GM19397 (cell line): ENCODE results near the gene CYTH4.

ENCODE experiments used
- ATAC-seq: cut with Tn5 transposase; IDR thresholded peaks from one replicate; pipeline ENCODE4 v1.9.1; 2021; ENCODE audit warnings: mild to moderate bottlenecking, moderate library complexity; ENCODE audit not compliant: unreplicated experiment

The CYTH4 gene

GRCh38 chr22:37288521-37288920 lies 6.2 kb downstream of the CYTH4 start:
- ATAC-seq: no peak

GRCh38 chr22:37289156-37289735 lies 6.9 kb downstream of the CYTH4 start:
- no peak for ATAC-seq

DNA sequence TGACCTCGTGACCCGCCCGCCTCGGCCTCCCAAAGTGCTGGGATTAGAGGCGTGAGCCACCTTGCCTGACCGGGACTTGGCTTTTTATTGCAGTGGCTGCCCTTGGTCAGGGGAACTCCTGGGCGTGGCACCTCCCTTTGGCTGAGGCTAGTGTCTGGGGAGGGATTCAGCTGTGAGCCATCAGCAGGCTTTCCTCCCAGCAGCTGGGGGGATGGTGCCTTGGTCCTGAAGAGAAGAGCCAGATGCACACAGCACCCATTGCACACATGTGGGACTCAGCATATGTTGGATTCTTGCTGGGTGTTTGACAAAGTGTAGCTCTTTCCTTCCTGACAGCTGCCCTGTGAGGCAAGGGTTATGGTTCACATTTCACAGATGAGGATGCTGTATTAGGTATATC lies 8.4 kb downstream of the CYTH4 start:
- ATAC-seq: no peak

- no peak for ATAC-seq
These were observed 9.4 kb downstream of the CYTH4 start for GRCh38 chr22:37291559-37292298.

GRCh38 chr22:37292641-37293040 lies 10.3 kb downstream of the CYTH4 start:
- ATAC-seq: no peak

GRCh38 chr22:37293172-37293571 lies 10.9 kb downstream of the CYTH4 start:
- ATAC-seq: no peak

DNA sequence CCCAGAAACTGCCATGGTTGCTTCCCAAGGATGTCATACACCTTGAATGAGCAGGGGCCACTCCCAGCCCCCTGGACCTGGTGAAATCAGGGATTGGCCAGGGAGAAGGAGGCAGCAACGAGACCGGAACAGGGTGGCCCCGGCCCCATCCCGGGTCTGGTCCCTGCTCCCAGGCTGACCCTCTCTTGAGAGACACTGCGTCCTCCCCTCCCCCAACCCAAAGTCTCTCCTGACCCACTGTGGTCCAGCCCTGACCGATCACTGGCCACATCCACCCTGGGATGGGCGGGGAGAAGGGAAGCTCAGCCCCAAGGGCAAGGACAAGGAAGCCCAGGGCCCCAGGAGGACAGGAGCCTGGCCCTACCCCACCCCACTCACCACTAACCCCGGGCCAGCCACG lies 12.4 kb downstream of the CYTH4 start:
- no peak for ATAC-seq

DNA sequence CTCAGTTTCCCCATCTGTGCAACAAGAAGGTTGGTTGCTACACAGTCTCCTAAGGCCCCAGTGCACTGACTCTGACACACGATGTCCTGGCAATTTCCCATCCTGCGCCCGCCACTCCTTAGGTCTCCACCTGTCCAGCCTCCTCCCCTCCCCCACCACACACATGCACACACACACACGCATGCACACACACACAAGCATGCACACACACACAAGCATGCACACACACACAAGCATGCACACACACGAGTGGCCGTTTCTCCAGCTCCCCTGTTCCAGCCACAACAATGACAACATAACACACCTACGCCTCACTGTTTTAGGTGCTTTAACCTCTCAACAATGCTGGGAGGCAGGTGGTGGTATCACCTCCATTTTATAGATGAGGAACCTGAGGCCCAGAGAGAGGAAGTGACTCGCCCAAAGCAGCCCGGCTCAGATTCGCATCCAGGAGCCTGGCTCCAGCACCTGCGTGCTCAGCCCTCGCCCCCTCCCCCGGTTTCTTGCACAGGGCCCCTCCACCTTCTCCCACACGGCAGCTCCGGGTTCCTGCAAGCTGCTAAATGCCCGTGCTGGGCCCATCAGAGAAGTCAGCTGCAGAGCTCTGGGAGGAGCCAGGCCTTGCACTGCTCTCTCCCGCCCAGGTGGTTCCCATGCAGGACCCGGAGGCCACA lies 13.0 kb downstream of the CYTH4 start:
- ATAC-seq: no peak

GRCh38 chr22:37295946-37296345 lies 13.6 kb downstream of the CYTH4 start:
- no peak for ATAC-seq

GRCh38 chr22:37298748-37299495 lies 16.6 kb downstream of the CYTH4 start:
- ATAC-seq: no peak

DNA sequence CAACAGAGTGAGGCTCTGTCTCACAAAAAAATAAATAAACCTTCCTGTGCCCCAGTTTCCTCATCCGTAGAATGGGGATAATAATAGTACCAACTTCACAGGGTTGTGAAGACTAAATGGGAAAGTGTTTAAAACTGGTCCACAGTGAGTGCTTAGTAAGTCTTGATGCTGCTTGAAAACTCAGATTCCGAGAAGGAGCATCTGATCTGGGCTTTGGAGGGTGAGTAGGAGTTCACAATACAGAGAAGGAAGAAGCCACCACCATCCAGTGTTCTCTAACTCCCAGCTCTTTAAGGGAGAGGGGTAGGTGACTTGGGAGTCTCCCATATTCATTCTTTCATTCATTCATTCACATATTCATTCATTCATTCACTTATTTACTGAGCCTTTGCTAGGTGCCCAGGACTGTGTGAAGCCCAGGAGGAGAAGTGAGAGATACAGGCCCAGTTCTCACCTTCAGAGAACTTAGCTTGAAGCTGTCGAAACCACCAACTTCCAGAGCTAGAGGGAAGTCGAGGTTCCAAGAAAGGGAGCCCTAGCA lies 17.7 kb downstream of the CYTH4 start:
- no peak for ATAC-seq

DNA sequence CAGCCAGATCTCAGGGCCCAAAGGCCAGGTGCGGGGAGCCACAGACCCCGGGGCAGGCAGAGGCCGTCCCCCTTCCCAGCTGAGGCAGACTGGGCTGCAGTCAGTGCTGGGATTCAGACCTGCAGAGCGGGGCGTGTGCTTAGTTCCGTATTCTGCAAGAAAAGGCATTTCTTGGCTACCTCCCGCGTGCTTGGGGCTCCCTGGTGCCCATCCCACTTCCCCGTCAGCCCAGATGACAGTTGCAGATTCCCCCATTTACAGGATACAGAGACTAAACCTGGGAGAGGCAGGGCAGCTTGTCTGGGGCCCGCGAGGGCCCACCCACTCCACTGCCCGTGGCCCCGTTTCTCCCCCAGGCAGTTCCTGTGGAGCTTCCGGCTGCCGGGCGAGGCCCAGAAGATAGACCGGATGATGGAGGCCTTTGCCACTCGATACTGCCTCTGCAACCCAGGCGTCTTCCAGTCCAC lies 18.3 kb downstream of the CYTH4 start:
- no peak for ATAC-seq

- no peak for ATAC-seq
These were observed 19.0 kb downstream of the CYTH4 start for GRCh38 chr22:37301144-37301830.

- no peak for ATAC-seq
These were observed 20.6 kb downstream of the CYTH4 start for GRCh38 chr22:37302674-37303555.

DNA sequence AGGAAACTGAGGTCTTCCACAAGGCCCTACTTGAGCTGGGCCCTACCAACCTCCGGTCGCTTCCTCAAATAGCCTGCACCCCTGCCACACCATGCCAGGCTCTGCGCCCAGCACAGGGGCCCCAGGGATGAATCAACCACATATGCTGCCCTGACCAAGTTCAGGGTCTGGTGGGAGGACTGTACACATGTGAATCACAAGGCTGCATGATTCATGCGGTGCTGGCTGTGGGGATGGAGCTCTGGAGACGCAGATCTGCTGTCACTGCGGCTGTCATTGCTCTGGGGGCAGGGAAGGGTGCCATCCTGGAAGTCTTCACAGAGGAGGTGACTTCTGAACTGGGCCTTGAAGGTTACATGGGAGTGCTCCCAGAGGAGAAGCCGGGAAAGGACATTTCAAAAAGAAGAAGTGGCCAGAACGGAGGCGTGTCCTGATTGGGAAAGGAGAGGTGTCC lies 21.5 kb downstream of the CYTH4 start:
- ATAC-seq: no peak

DNA sequence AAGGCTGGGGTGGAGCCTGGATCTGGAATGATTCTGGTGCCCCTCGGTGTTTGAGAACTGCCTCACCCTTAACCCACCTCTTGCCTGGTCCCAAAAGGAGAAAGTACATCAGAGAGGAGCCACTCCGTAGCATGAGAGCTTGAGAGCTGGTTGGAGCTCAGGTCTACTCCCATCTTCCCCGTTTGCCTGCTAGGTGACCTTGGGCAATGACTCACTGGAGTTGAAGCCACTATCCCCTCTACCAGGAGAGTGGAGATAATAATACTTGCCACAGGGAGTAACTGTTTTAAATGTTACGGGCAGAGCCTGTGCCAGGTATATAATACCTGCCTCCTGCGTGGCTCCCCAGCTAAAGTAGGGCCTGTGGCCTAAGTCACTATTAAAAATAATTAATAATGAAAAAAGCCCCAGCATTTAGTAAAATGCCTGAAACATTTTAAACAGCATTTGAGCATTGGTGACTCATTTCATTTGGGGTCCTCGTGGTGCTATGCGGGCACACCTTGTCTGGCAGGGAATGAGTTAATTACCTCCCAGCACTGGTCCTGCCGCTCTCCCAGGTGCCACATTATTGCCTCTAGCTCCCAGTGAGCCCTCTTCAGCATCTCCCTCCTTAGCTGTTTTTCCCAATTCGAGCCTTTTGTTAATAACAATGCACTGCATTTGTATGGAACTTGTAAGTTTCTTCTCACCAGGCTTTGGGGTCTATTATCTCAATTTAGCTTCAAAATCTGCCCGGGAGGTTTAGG lies 22.5 kb downstream of the CYTH4 start:
- no peak for ATAC-seq

GRCh38 chr22:37305887-37306286 lies 23.6 kb downstream of the CYTH4 start:
- no peak for ATAC-seq

DNA sequence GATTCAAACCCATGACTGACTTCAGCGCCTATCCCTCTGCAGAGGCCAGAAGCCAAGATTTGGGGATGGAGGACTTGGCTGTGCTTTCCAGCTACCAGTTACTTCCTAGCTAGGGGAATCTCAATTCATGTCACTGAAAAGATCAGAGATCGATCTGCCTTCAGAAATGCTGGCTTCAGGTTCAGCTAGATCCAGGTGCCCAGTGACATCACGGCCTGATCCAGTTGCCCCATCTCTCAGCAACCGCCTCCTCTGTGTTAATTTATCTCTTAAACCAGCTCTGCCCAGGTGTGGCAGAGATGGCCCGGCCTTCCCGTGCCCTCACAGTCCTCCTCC lies 24.2 kb downstream of the CYTH4 start:
- no peak for ATAC-seq
